ENCODE data around the gene TES.

The TES gene

GRCh38 chr7:116228241-116228640, 17.9 kb downstream of the TES start:
- Histone ChIP-seq H3K27me3 (ENCODE audit: control insufficient read depth in 3 of 3, insufficient read depth in 3 of 3, low read depth in 1 of 3, low read length in 3 of 3) (no peaks in the 10 kb centered on the region), H3K27ac (replicated peaks; ENCODE audit: low read length) (no peak overlapping the region), H3K4me3 (ENCODE audit: low read length in 2 of 2) (no peak overlapping the region)

GRCh38 chr7:116229366-116229765, 19.0 kb downstream of the TES start:
- no peak overlapping the region for H4K8ac ChIP-seq (ENCODE audit: low read depth, low read length)

More at GRCh38 chr7:116228241-116228640, 17.9 kb downstream of the TES start:
- H3K14ac ChIP-seq (ENCODE audit: low read length): no peak overlapping the region
- H2BK120ac ChIP-seq (ENCODE audit: low read depth, low read length): no peak overlapping the region
- H4K8ac ChIP-seq (ENCODE audit: low read depth, low read length): no peak overlapping the region
- H3K23ac ChIP-seq (ENCODE audit: low read depth, low read length, poor library complexity): no peak overlapping the region
- no peak overlapping the region for H4K91ac ChIP-seq (ENCODE audit: low read depth, low read length, poor library complexity)
- no peak overlapping the region for H2BK5ac ChIP-seq (ENCODE audit: low read length)
- no peaks in the 10 kb centered on the region for H3K36me3 ChIP-seq (replicated peaks in 1 of 2; ENCODE audit: control insufficient read depth in 2 of 2, insufficient read depth in 2 of 2, low read length in 2 of 2)
- peaks cover 0 to 10% of the 10 kb centered on the region in 2 donors for H3K4me1 ChIP-seq (ENCODE audit: control insufficient read depth in 2 of 2, insufficient read depth in 1 of 2, low read depth in 1 of 2, low read length in 2 of 2)
- H3K4me2 ChIP-seq (ENCODE audit: insufficient read depth, low read length, poor library complexity, severe bottlenecking): no peak overlapping the region
- no peak overlapping the region for H2BK15ac ChIP-seq (ENCODE audit: low read length)
- H2BK12ac ChIP-seq (ENCODE audit: low read length): no peak overlapping the region
- WGBS, 2 donors (ENCODE audit: extremely low coverage in 2 of 2, insufficient read length in 2 of 2, insufficient replicate concordance in 1 of 2): no CpG with 5 or more reads among the region's 5 CpGs
- H2AFZ ChIP-seq (ENCODE audit: low read length): no peak overlapping the region
- H3K9me3 ChIP-seq (replicated peaks in 1 of 2; ENCODE audit: control insufficient read depth in 2 of 2, insufficient read depth in 1 of 2, low read depth in 1 of 2, low read length in 2 of 2): no peaks in the 10 kb centered on the region
- no peak for DNase-seq (ENCODE audit: low spot score)
- no peak overlapping the region for H2AK5ac ChIP-seq (ENCODE audit: low read depth, low read length)
- H3K4ac ChIP-seq (ENCODE audit: low read length): no peak overlapping the region
- no peaks in the 10 kb centered on the region for H3K79me1 ChIP-seq (ENCODE audit: low read depth, low read length)
- no peak overlapping the region for H3K9ac ChIP-seq (ENCODE audit: low read depth, low read length, poor library complexity)
- H3K18ac ChIP-seq (ENCODE audit: low read length): no peak overlapping the region

GRCh38 chr7:116230191-116231005, 20.1 kb downstream of the TES start:
- Histone ChIP-seq H3K27ac (replicated peaks; ENCODE audit: low read length) (no peak overlapping the region), H2BK12ac (ENCODE audit: low read length) (no peak overlapping the region)
- no peak for DNase-seq (ENCODE audit: low spot score)

More at GRCh38 chr7:116229366-116229765, 19.0 kb downstream of the TES start:
- Histone ChIP-seq H3K4me3 (ENCODE audit: low read length in 2 of 2) (no peak overlapping the region), H2BK120ac (ENCODE audit: low read depth, low read length) (no peak overlapping the region), H3K9ac (ENCODE audit: low read depth, low read length, poor library complexity) (no peak overlapping the region), H3K27ac (replicated peaks; ENCODE audit: low read length) (no peak overlapping the region), H2BK5ac (ENCODE audit: low read length) (no peak overlapping the region), H3K23ac (ENCODE audit: low read depth, low read length, poor library complexity) (no peak overlapping the region), H3K27me3 (ENCODE audit: control insufficient read depth in 3 of 3, insufficient read depth in 3 of 3, low read depth in 1 of 3, low read length in 3 of 3) (no peaks in the 10 kb centered on the region), H3K9me3 (replicated peaks in 1 of 2; ENCODE audit: control insufficient read depth in 2 of 2, insufficient read depth in 1 of 2, low read depth in 1 of 2, low read length in 2 of 2) (no peaks in the 10 kb centered on the region), H4K91ac (ENCODE audit: low read depth, low read length, poor library complexity) (no peak overlapping the region), H2BK15ac (ENCODE audit: low read length) (no peak overlapping the region), H2AFZ (ENCODE audit: low read length) (no peak overlapping the region), H3K4me1 (ENCODE audit: control insufficient read depth in 2 of 2, insufficient read depth in 1 of 2, low read depth in 1 of 2, low read length in 2 of 2) (peaks cover 0 to 10% of the 10 kb centered on the region in 2 donors), H3K4me2 (ENCODE audit: insufficient read depth, low read length, poor library complexity, severe bottlenecking) (no peak overlapping the region), H2AK5ac (ENCODE audit: low read depth, low read length) (no peak overlapping the region), H2BK12ac (ENCODE audit: low read length) (no peak overlapping the region), H3K18ac (ENCODE audit: low read length) (no peak overlapping the region), H3K79me1 (ENCODE audit: low read depth, low read length) (no peaks in the 10 kb centered on the region), H3K4ac (ENCODE audit: low read length) (no peak overlapping the region), H3K36me3 (replicated peaks in 1 of 2; ENCODE audit: control insufficient read depth in 2 of 2, insufficient read depth in 2 of 2, low read length in 2 of 2) (no peaks in the 10 kb centered on the region), H3K14ac (ENCODE audit: low read length) (no peak overlapping the region)
- DNase-seq (ENCODE audit: low spot score): no peak

GRCh38 chr7:116231543-116231942, 21.2 kb downstream of the TES start:
- H3K4me2 ChIP-seq (ENCODE audit: insufficient read depth, low read length, poor library complexity, severe bottlenecking): no peak overlapping the region
- H3K9ac ChIP-seq (ENCODE audit: low read depth, low read length, poor library complexity): no peak overlapping the region
- WGBS, 2 donors (ENCODE audit: extremely low coverage in 2 of 2, insufficient read length in 2 of 2, insufficient replicate concordance in 1 of 2): no CpG with 5 or more reads among the region's 2 CpGs
- no peaks in the 10 kb centered on the region for H3K27me3 ChIP-seq (ENCODE audit: control insufficient read depth in 3 of 3, insufficient read depth in 3 of 3, low read depth in 1 of 3, low read length in 3 of 3)
- H2AFZ ChIP-seq (ENCODE audit: low read length): no peak overlapping the region
- no peak overlapping the region for H3K4ac ChIP-seq (ENCODE audit: low read length)
- no peak overlapping the region for H2BK15ac ChIP-seq (ENCODE audit: low read length)
- H2AK5ac ChIP-seq (ENCODE audit: low read depth, low read length): no peak overlapping the region
- no peak overlapping the region for H3K27ac ChIP-seq (replicated peaks; ENCODE audit: low read length)
- no peak overlapping the region for H3K23ac ChIP-seq (ENCODE audit: low read depth, low read length, poor library complexity)
- H3K18ac ChIP-seq (ENCODE audit: low read length): no peak overlapping the region
- DNase-seq (ENCODE audit: low spot score): no peak
- H3K9me3 ChIP-seq (replicated peaks in 1 of 2; ENCODE audit: control insufficient read depth in 2 of 2, insufficient read depth in 1 of 2, low read depth in 1 of 2, low read length in 2 of 2): no peaks in the 10 kb centered on the region
- H3K79me1 ChIP-seq (ENCODE audit: low read depth, low read length): no peaks in the 10 kb centered on the region
- H2BK120ac ChIP-seq (ENCODE audit: low read depth, low read length): no peak overlapping the region
- no peak overlapping the region for H3K4me3 ChIP-seq (ENCODE audit: low read length in 2 of 2)
- H3K36me3 ChIP-seq (replicated peaks in 1 of 2; ENCODE audit: control insufficient read depth in 2 of 2, insufficient read depth in 2 of 2, low read length in 2 of 2): no peaks in the 10 kb centered on the region
- no peak overlapping the region for H3K14ac ChIP-seq (ENCODE audit: low read length)
- H3K4me1 ChIP-seq (ENCODE audit: control insufficient read depth in 2 of 2, insufficient read depth in 1 of 2, low read depth in 1 of 2, low read length in 2 of 2): peaks cover 0 to 10% of the 10 kb centered on the region in 2 donors
- no peak overlapping the region for H2BK5ac ChIP-seq (ENCODE audit: low read length)
- H4K8ac ChIP-seq (ENCODE audit: low read depth, low read length): no peak overlapping the region
- no peak overlapping the region for H4K91ac ChIP-seq (ENCODE audit: low read depth, low read length, poor library complexity)
- no peak overlapping the region for H2BK12ac ChIP-seq (ENCODE audit: low read length)

More at GRCh38 chr7:116230191-116231005, 20.1 kb downstream of the TES start:
- Histone ChIP-seq H3K4ac (ENCODE audit: low read length) (no peak overlapping the region), H4K8ac (ENCODE audit: low read depth, low read length) (no peak overlapping the region), H3K27me3 (ENCODE audit: control insufficient read depth in 3 of 3, insufficient read depth in 3 of 3, low read depth in 1 of 3, low read length in 3 of 3) (no peaks in the 10 kb centered on the region), H3K79me1 (ENCODE audit: low read depth, low read length) (no peaks in the 10 kb centered on the region), H3K9me3 (replicated peaks in 1 of 2; ENCODE audit: control insufficient read depth in 2 of 2, insufficient read depth in 1 of 2, low read depth in 1 of 2, low read length in 2 of 2) (no peaks in the 10 kb centered on the region), H2AFZ (ENCODE audit: low read length) (no peak overlapping the region), H3K4me2 (ENCODE audit: insufficient read depth, low read length, poor library complexity, severe bottlenecking) (no peak overlapping the region), H3K4me3 (ENCODE audit: low read length in 2 of 2) (no peak overlapping the region), H3K9ac (ENCODE audit: low read depth, low read length, poor library complexity) (no peak overlapping the region), H2BK15ac (ENCODE audit: low read length) (no peak overlapping the region), H2AK5ac (ENCODE audit: low read depth, low read length) (no peak overlapping the region), H3K23ac (ENCODE audit: low read depth, low read length, poor library complexity) (no peak overlapping the region), H3K14ac (ENCODE audit: low read length) (no peak overlapping the region), H3K36me3 (replicated peaks in 1 of 2; ENCODE audit: control insufficient read depth in 2 of 2, insufficient read depth in 2 of 2, low read length in 2 of 2) (no peaks in the 10 kb centered on the region), H2BK5ac (ENCODE audit: low read length) (no peak overlapping the region), H2BK120ac (ENCODE audit: low read depth, low read length) (no peak overlapping the region), H3K4me1 (ENCODE audit: control insufficient read depth in 2 of 2, insufficient read depth in 1 of 2, low read depth in 1 of 2, low read length in 2 of 2) (peaks cover 0 to 10% of the 10 kb centered on the region in 2 donors), H4K91ac (ENCODE audit: low read depth, low read length, poor library complexity) (no peak overlapping the region), H3K18ac (ENCODE audit: low read length) (no peak overlapping the region)
- no CpG with 5 or more reads among the region's 4 CpGs for WGBS, 2 donors (ENCODE audit: extremely low coverage in 2 of 2, insufficient read length in 2 of 2, insufficient replicate concordance in 1 of 2)

Measured in neuronal stem cell (in vitro differentiated cells).